ENCODE data around the gene PAPOLB.
"Not testable (repeated sequence)": the region's sequence is repeated elsewhere in the genome, so short reads cannot be mapped to it uniquely, and the experiment has no call there.

The PAPOLB gene

GRCh38 chr7:4861673-4862072, at the start of gene PAPOLB:
TSS of gene PAPOLB (minus strand) at chr7:4862030. CDS start at chr7:4861810, 220 bp downstream.
- DNase-seq = no peak

GRCh38 chr7:4911111-4911828, 49.4 kb upstream of the PAPOLB start:
- DNase-seq = no peak

- DNase-seq = no peak
Measured at GRCh38 chr7:4906682-4907081, 44.9 kb upstream of the PAPOLB start.

GRCh38 chr7:4905171-4905570, 43.3 kb upstream of the PAPOLB start:
- DNase-seq = no peak

GRCh38 chr7:4904346-4904745, 42.5 kb upstream of the PAPOLB start:
- no peak for DNase-seq

- no peak for DNase-seq
Measured at GRCh38 chr7:4895766-4896165, 33.9 kb upstream of the PAPOLB start.

GRCh38 chr7:4894482-4894881, 32.7 kb upstream of the PAPOLB start:
- DNase-seq = no peak

- no peak for DNase-seq
Measured at GRCh38 chr7:4893929-4894475, 32.2 kb upstream of the PAPOLB start.

GRCh38 chr7:4893188-4893587, 31.4 kb upstream of the PAPOLB start:
- DNase-seq = not testable (repeated sequence)

- not testable (repeated sequence) for DNase-seq
Measured at GRCh38 chr7:4891522-4891921, 29.7 kb upstream of the PAPOLB start.

- DNase-seq = no peak
Measured at GRCh38 chr7:4889682-4890081, 27.9 kb upstream of the PAPOLB start.

- no peak for DNase-seq
Measured at GRCh38 chr7:4888161-4888560, 26.3 kb upstream of the PAPOLB start.

GRCh38 chr7:4886671-4887070, 24.8 kb upstream of the PAPOLB start:
- no peak for DNase-seq

- DNase-seq = no peak
Measured at GRCh38 chr7:4885317-4885807, 23.5 kb upstream of the PAPOLB start.

- DNase-seq = no peak
Measured at GRCh38 chr7:4884164-4884563, 22.3 kb upstream of the PAPOLB start.

GRCh38 chr7:4883372-4884144, 21.7 kb upstream of the PAPOLB start, which contains the start of gene RADIL:
TSS of gene RADIL (minus strand) at chr7:4883716. CDS start at chr7:4878139, 5,577 bp downstream.
- DNase-seq = peak; percentile 51

GRCh38 chr7:4883033-4883371, 21.2 kb upstream of the PAPOLB start:
- no peak for DNase-seq

GRCh38 chr7:4882169-4883032, 20.6 kb upstream of the PAPOLB start:
- no peak for DNase-seq

- DNase-seq = no peak
Measured at GRCh38 chr7:4880218-4880617, 18.4 kb upstream of the PAPOLB start.

GRCh38 chr7:4879396-4880081, 17.7 kb upstream of the PAPOLB start:
- DNase-seq = no peak

GRCh38 chr7:4878336-4879335, 16.8 kb upstream of the PAPOLB start:
- DNase-seq = no peak

Data from activated effector memory CD4-positive, alpha-beta T cell treated with Interleukin-2 at 50 U/mL for 16 hours (primary cell).